Stimulated activated naive CD8-positive, alpha-beta T cell treated with anti-CD3 and anti-CD28 coated beads, Interleukin-15, amount 100 ng/mL, for 72 hours (primary cell): ENCODE results near the gene ACTL9.

Source experiments
- ATAC-seq: fragments of 150-1000 bp; cut with Tn5 transposase; 2 replicates; pipeline ENCODE4 v1.10.0; 2021; ENCODE audit warnings: mild to moderate bottlenecking, moderate library complexity
- DNase-seq, 2 donors: peaks; one replicate each; pipeline ENCODE4 v3.0.0; 2021 to 2022
- H3K27ac Mint-ChIP-seq, 2 donors: one replicate each; pipeline ENCODE4 v1.8.0; 2022; ENCODE audit warnings: mild to moderate bottlenecking in 2 of 2, mixed read lengths in 2 of 2, moderate library complexity in 2 of 2
- H3K27me3 Mint-ChIP-seq: one replicate; pipeline ENCODE4 v1.8.0; 2022; ENCODE audit warnings: mixed read lengths
- H3K4me1 Mint-ChIP-seq: one replicate; pipeline ENCODE4 v1.8.0; 2022; ENCODE audit warnings: mild to moderate bottlenecking, mixed read lengths
- H3K4me3 Mint-ChIP-seq, 2 donors: one replicate each; pipeline ENCODE4 v1.8.0; 2022; ENCODE audit warnings: mild to moderate bottlenecking in 2 of 2, mixed read lengths in 2 of 2, moderate library complexity in 1 of 2
- H3K9me3 Mint-ChIP-seq, 2 donors: one replicate each; pipeline ENCODE4 v1.8.0; 2022; ENCODE audit warnings: mixed read lengths in 2 of 2

ACTL9 gene

DNA sequence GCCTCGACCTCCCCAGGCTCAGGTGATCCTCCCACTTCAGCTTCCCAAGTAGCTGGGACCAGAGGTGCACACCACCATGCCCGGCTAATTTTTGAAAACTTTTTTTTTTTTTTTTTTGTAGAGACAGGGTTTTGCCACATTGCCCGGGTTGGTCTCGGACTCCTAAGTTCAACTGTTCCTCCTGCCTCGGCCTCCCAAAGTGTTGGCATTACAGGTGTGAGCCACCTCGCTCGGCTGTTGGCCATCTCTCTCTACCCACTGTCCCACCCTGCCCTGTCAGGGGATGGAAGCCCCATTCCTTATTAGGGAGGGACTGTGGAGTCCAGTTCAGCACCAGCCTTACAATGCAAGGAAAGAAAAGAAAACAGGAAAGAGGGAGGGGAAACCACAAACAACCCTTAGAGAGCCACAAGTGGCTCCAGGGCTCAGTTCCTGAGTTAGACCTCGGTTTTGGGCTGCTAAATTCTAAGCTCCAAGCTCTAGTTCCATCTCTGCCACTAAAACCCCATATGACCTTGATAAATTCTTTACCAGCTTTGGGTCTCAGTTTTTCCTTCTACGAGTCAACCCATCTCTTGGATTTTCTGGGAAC is 31.7 kb downstream of the ACTL9 start:
- ATAC-seq (no peak), DNase-seq (no peak)
- Mint-ChIP-seq H3K4me1 (peaks cover 54% of the 10 kb centered on the region), H3K9me3 (peaks cover 0 to 6% of the 10 kb centered on the region in 2 donors), H3K27ac (no peak overlapping the region), H3K4me3 (no peak overlapping the region), H3K27me3 (no peaks in the 10 kb centered on the region)

DNA sequence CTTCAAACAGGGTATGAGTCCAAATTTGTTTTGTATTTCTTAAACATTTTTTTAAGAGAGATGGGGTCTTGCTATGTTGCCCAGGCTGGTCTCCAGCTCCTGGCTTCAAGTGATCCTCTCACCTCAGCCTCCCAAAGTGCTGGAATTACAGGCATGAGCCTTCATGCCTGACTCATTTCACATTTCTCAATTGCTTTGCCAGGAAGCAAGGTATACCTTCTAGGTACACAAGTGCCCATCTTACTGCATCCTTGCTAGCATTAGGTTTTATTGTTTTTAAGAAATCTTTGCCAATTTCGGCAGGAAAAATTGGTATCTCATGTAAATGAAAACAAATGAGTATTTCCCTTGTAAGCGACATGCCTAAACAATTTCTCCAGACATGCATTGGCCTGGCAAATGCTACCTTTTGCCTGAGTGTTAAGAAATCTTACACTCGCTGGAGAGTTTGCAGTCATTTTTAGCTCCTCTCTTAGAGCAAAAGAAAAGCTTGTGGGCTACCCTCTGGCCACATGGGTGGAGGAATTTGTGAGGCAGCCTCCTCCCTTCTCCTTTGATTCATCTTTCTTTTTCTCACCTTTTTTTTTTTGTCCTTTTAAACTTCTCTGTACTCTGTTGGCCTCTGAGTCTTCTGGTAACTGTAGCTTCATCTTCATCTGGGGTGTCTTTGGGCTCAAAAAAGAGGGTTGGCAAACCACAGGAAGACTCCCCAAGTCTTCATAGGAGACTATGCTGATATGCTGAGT is 33.0 kb downstream of the ACTL9 start:
- Mint-ChIP-seq H3K4me3 (peak overlapping the region in 1 of 2 donors; percentile 8), H3K4me1 (peaks cover 44% of the 10 kb centered on the region), H3K27ac (no peak overlapping the region), H3K27me3 (no peaks in the 10 kb centered on the region), H3K9me3 (peaks cover 0 to 6% of the 10 kb centered on the region in 2 donors)
- ATAC-seq (peak; percentile 33), DNase-seq (no peak)

DNA sequence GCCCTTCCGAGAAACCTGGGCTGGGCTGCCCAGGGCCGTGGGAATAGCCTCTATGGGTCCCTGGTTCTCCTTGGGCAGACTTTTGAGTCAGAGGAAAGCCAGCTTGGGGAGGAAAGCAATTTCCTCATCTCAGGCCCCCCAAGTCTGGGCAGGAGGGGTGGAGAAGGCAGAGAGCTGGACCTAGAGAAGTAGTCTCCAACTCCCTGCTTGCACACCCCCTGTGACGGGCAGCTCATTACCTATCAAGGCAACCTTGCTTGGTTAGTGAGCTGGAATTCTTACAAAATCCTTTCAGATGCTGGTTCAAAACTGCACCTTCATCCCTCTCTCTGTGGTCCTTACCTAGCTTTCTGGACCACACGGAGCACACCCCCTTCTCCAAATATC is 33.9 kb downstream of the ACTL9 start:
- peaks cover 44% of the 10 kb centered on the region for H3K4me1 Mint-ChIP-seq
- DNase-seq (no peak), ATAC-seq (peak; percentile 5)
- H3K4me3 Mint-ChIP-seq, result no peak overlapping the region
- H3K27ac Mint-ChIP-seq, result no peak overlapping the region
- no peaks in the 10 kb centered on the region for H3K27me3 Mint-ChIP-seq
- peaks cover 0 to 6% of the 10 kb centered on the region in 2 donors for H3K9me3 Mint-ChIP-seq

DNA sequence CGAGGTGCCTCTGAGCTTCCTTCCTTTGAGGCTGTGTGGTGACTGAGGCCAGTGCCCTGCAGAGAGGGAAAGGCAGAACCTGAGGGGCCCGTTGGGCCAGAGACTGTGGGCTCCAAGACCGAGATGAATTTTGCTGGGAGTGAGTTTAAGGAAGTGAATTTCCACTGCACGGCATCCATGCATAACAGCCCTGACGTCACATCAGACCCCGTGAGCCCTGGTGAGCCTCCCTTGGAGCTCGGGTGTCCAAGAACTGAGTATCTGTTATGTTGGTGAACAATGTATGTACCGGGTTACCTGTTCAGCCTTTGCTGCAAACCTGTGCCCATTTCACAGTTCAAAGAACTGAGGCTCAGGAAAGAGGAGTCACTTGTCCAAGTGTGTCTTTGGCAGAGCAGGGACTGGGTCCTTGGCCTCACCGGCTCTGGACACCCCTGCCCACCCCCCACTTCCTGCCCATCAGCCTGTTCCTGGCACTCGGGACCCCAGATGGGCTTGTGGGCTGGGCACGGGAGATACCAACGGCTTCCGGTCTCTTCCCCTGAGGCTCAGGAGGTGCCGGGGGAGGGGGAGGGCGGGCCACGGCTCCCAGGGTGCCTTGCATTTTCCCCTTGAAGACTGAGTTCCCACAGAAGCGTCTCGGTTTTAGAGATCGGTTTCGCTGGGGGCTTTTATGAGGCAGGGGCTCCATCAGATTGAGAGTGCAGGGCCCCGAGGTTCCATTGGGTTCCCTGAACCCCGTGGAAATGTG is 34.5 kb downstream of the ACTL9 start:
- Mint-ChIP-seq H3K4me3 (peak overlapping the region in 1 of 2 donors; percentile 11), H3K27me3 (no peaks in the 10 kb centered on the region), H3K9me3 (peaks cover 0 to 6% of the 10 kb centered on the region in 2 donors), H3K27ac (peak overlapping the region in 1 of 2 donors; percentile 44), H3K4me1 (peaks cover 44% of the 10 kb centered on the region)
- peak; percentile 59 for ATAC-seq
- DNase-seq, result peak in 1 of 2 donors; percentile 19

DNA sequence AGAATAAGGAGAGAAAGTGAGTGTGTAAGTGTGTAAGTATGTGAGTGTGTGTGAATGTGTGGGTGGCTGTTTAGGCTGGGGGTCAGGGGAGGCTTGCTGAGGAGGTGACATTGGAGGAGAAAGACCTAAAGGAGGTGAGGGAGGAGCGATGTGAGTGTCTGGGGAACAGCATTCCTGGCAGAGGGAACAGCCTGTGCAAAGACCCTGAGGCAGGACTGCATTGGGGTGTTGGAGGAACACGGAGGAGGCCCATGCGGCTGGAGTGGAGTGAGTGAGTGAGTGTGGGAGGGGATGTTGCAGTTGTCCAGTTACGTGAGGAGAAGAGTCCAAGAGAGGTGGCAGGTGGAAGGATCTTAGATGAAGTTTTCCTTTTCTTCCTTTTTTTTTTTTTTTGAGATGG is 36.3 kb downstream of the ACTL9 start:
- DNase-seq, result no peak
- peaks cover 38% of the 10 kb centered on the region for H3K4me1 Mint-ChIP-seq
- H3K27me3 Mint-ChIP-seq, result no peaks in the 10 kb centered on the region
- H3K9me3 Mint-ChIP-seq, result no peaks in the 10 kb centered on the region
- H3K27ac Mint-ChIP-seq, result peak overlapping the region in 1 of 2 donors; percentile 88
- ATAC-seq, result no peak
- no peak overlapping the region for H3K4me3 Mint-ChIP-seq

DNA sequence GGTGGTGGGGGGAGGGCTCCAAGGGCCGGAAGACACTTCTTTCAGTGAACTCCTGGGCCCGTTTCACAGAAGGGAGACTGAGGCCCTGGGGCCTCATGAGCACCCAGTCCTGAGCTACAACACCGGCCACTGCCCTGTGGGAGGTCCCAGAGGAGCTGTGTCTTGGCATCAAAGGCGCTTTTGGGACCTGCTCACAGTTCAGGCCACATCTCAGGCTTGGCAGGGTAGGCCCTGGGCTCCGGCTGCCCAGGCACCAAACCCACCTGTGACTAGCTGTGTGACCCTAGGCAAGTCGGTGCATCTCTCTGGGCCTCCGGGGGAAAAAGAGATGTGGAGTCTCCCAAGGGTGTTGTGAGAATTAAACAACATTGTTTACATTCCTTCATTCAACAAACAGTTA is 38.7 kb downstream of the ACTL9 start:
- peaks cover 19% of the 10 kb centered on the region for H3K27me3 Mint-ChIP-seq
- DNase-seq, result no peak
- no peaks in the 10 kb centered on the region for H3K9me3 Mint-ChIP-seq
- ATAC-seq, result no peak
- H3K4me1 Mint-ChIP-seq, result peaks cover 31% of the 10 kb centered on the region
- no peak overlapping the region for H3K4me3 Mint-ChIP-seq
- no peak overlapping the region for H3K27ac Mint-ChIP-seq

DNA sequence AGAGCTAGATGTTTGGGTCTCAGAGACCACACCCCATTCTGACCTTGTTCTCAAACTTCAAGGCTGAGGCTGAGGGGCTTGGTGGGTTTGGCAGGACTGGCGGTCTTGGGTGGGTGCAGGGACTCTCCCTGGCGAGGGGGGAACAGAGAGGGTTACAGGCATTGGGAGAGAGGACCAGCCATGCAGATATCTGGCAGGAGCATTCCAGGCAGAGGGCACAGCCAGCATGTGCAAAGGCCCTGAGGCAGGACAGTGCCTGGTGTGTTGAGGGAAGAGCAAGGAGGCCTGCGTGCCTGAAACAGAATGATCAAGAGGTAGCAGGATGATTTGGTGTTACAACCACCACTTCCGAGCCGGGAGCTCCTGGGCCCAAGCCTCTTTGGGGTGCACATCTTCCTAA is 40.7 kb downstream of the ACTL9 start:
- Mint-ChIP-seq H3K9me3 (no peaks in the 10 kb centered on the region), H3K27ac (no peak overlapping the region), H3K27me3 (peaks cover 19% of the 10 kb centered on the region), H3K4me1 (peaks cover 17% of the 10 kb centered on the region), H3K4me3 (no peak overlapping the region)
- no peak for DNase-seq
- ATAC-seq, result no peak

DNA sequence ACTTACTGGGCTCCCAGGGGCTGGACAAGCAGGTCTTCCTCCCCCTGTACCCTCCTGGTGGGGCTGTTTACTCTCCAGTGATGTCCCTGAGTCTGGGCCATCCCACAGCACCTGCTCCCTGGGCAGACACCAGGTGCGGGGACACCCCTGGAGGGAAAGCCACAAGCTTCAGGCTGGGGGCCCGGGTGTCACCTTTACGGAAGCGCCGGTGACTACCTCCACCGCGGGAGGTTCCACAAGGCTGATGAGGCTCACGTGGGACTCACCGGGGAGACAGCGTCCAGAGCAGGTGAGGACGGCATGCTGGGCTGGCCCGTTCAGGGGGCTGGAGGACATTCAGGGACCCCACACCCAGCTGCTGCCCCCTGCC is 43.3 kb downstream of the ACTL9 start:
- H3K27me3 Mint-ChIP-seq, result peaks cover 19% of the 10 kb centered on the region
- DNase-seq, result peak; percentile 36 to 40
- peaks cover 17% of the 10 kb centered on the region for H3K4me1 Mint-ChIP-seq
- H3K27ac Mint-ChIP-seq, result no peak overlapping the region
- peak; percentile 73 for ATAC-seq
- no peaks in the 10 kb centered on the region for H3K9me3 Mint-ChIP-seq
- H3K4me3 Mint-ChIP-seq, result peak overlapping the region in 1 of 2 donors; percentile 9

DNA sequence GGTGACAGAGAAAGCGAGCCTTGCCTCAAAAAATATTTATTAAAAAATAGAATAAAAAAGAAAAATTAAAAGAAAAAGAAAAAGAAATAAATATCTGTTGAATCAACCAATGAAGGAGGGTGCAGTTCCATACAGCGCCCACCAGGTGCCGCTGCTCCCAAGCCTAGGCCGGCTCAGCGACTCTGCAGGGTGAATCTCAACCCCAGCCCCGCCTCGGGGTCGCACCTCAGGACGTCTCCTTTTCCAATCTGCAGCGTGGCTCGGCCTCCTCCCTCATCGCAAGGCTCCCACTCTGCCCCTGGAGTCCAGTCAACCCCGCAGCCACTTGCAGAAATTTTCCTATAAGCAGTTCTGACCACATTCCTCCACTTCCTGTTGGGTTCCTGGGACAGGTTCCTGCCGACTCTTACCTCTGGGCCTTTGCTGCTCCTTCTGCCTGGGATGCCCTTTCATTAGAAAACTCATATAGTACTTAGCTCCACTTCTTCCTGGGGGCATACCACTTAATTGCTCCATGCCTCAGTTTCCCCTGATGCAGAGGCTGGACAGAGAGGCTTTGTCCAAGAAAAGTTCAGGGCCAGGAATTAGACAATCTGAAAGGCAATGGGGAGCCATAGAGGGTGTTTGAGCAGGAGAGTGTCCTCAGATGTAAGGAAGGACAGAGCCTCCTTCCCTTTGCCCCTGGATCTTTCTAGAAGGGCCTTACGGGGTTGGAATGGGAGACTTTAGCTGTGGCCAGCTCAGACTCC is 43.8 kb downstream of the ACTL9 start:
- Mint-ChIP-seq H3K4me1 (peaks cover 17% of the 10 kb centered on the region), H3K27me3 (peaks cover 19% of the 10 kb centered on the region), H3K27ac (no peak overlapping the region), H3K9me3 (no peaks in the 10 kb centered on the region), H3K4me3 (peak overlapping the region; percentile 56 to 70)
- peak; percentile 81 for ATAC-seq
- peak; percentile 65 to 69 for DNase-seq

DNA sequence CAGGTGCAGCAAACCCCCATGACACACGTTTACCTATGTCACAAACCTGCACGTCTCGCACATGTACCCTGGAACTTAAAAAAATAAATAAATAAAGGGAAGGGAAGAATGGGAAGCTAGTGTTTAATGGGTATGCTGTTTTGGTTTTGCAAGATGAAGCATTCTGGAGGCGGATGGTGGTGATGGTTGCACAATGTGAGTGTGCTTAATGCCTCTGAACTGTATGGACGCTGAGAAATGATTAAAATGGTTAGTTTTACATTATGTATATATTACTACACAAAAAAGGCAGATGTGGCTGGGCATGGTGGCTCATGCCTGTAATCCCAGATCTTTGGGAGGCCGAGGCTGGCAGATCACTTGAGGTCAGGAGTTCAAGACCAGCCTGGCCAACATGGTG is 50.4 kb downstream of the ACTL9 start:
- Mint-ChIP-seq H3K27ac (peak overlapping the region in 1 of 2 donors; percentile 25), H3K9me3 (no peaks in the 10 kb centered on the region), H3K4me1 (no peaks in the 10 kb centered on the region), H3K4me3 (no peak overlapping the region), H3K27me3 (peaks cover 17% of the 10 kb centered on the region)
- ATAC-seq (no peak), DNase-seq (no peak)
